ENCODE measurements around the gene RNF40. TPM values are rescaled to one million over a fixed set of nuclear protein-coding genes. Genes with fewer than 3 reads are reported as not detected.
"Not testable (repeated sequence)": the region's sequence is repeated elsewhere in the genome, so short reads cannot be mapped to it uniquely, and the experiment has no call there.

The RNF40 gene
- total and polyA plus RNA-seq, 4 experiments from 2014 or later, result 16.6 to 109 (median 76.8) TPM

DNA sequence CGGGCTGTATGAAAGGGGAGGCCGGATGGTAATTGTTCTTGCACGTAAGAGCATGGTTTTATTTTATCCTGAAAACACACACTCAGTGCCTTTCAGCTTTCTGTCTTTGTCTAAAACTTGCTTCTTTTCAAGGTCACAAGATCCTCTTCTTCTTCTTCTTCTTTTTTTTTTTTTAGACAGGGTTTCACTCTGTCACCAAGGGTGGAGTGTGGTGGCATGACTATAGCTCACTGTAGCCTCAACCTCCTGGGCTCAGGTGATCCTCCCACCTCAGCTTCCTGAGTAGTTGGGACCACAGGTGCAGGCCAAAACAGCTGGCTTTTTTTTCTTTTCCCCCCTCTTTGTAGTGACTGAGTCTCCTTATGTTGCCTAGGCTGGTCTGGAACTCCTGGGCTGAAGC, 40.8 kb downstream of the RNF40 start:
- intact Hi-C loops (cut with micrococcal nuclease), result no loop called here
- H3K4me1 ChIP-seq (ENCODE audit: insufficient read depth, low read length), result peaks cover 19% of the 10 kb centered on the region
- H3K4me3 Mint-ChIP-seq, result peak overlapping the region in 4 of 8 donors; percentile 29 to 46 (median 36)
- ChIA-PET POLR2A (ENCODE audit: partially characterized antibody) (no interaction called here), CTCF (ENCODE audit: partially characterized antibody) (interaction anchor here (1.2 to 1.4 kb wide), 2 partner anchors 10 to 12 kb away, joined by 3 to 4 read pairs; no protein-coding TSS in a partner anchor)
- H3K27me3 ChIP-seq (ENCODE audit: insufficient read depth, low read length), result no peaks in the 10 kb centered on the region
- no peak overlapping the region for H3K4me3 ChIP-seq (ENCODE audit: low read length in 2 of 2)
- DNase-seq, result no peak
- no peak overlapping the region for H3K27ac ChIP-seq (ENCODE audit: low read depth, low read length)
- H3K36me3 Mint-ChIP-seq, result no peaks in the 10 kb centered on the region
- H3K36me3 ChIP-seq (ENCODE audit: insufficient read depth, low read length), result no peaks in the 10 kb centered on the region
- no peaks in the 10 kb centered on the region for H3K9me3 ChIP-seq (ENCODE audit: control insufficient read depth in 1 of 2, low read length in 2 of 2)
- H3K9me3 Mint-ChIP-seq, result no peaks in the 10 kb centered on the region
- H3K27ac Mint-ChIP-seq, result peak overlapping the region in 2 of 7 donors; percentile 15 to 68
- H3K4me1 Mint-ChIP-seq, result peaks cover 9 to 28% (median 13%) of the 10 kb centered on the region in 4 donors
- no peaks in the 10 kb centered on the region for H3K27me3 Mint-ChIP-seq

DNA sequence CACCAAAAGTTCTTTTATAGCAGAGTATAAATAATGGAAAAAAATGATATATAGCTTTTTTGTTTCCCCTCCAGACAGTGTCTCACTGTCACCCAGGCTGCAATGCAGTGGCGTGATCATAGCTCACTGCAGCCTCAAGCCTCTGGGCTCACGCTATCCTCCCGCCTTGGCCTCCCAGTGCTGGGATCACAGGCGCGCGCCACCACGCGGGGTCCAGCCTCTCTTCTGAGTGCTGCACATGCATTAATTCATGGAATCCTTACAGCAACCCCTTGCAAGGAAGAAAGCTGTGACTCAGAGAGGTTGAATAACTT, 42.9 kb downstream of the RNF40 start:
- no peaks in the 10 kb centered on the region for H3K36me3 Mint-ChIP-seq
- H3K9me3 Mint-ChIP-seq, result no peaks in the 10 kb centered on the region
- peak overlapping the region; percentile 73 to 91 (median 80) for H3K4me3 Mint-ChIP-seq
- no peaks in the 10 kb centered on the region for H3K36me3 ChIP-seq (ENCODE audit: insufficient read depth, low read length)
- H3K9me3 ChIP-seq (ENCODE audit: control insufficient read depth in 1 of 2, low read length in 2 of 2), result no peaks in the 10 kb centered on the region
- peak in 1 of 5 donors; percentile 3 for DNase-seq
- H3K27me3 ChIP-seq (ENCODE audit: insufficient read depth, low read length), result no peaks in the 10 kb centered on the region
- peaks cover 19% of the 10 kb centered on the region for H3K4me1 ChIP-seq (ENCODE audit: insufficient read depth, low read length)
- intact Hi-C loops (cut with micrococcal nuclease), result loop anchor here (1.0 kb wide), 3 partner anchors 9 to 70 kb away; partner anchors contain the start of gene ZNF629
- H3K27ac Mint-ChIP-seq, result peak overlapping the region in 6 of 7 donors; percentile 30 to 84 (median 57)
- ChIA-PET POLR2A (ENCODE audit: partially characterized antibody) (interaction anchor here (0.8 to 2.7 kb wide), 13 partner anchors 10 to 269 kb away, joined by 3 to 45 read pairs (median 6); partner anchors contain the start of genes CTF1, PHKG2, ZNF629 and ZNF646), CTCF (ENCODE audit: partially characterized antibody) (interaction anchor here (0.8 to 3.5 kb wide), 8 partner anchors 9 to 98 kb away, joined by 3 to 42 read pairs (median 4); partner anchors contain the start of gene ZNF629)
- peaks cover 9 to 28% (median 13%) of the 10 kb centered on the region in 4 donors for H3K4me1 Mint-ChIP-seq
- H3K27ac ChIP-seq (ENCODE audit: low read depth, low read length), result peak overlapping the region; percentile 47
- peak overlapping the region; percentile 43 to 54 for H3K4me3 ChIP-seq (ENCODE audit: low read length in 2 of 2)
- H3K27me3 Mint-ChIP-seq, result no peaks in the 10 kb centered on the region

DNA sequence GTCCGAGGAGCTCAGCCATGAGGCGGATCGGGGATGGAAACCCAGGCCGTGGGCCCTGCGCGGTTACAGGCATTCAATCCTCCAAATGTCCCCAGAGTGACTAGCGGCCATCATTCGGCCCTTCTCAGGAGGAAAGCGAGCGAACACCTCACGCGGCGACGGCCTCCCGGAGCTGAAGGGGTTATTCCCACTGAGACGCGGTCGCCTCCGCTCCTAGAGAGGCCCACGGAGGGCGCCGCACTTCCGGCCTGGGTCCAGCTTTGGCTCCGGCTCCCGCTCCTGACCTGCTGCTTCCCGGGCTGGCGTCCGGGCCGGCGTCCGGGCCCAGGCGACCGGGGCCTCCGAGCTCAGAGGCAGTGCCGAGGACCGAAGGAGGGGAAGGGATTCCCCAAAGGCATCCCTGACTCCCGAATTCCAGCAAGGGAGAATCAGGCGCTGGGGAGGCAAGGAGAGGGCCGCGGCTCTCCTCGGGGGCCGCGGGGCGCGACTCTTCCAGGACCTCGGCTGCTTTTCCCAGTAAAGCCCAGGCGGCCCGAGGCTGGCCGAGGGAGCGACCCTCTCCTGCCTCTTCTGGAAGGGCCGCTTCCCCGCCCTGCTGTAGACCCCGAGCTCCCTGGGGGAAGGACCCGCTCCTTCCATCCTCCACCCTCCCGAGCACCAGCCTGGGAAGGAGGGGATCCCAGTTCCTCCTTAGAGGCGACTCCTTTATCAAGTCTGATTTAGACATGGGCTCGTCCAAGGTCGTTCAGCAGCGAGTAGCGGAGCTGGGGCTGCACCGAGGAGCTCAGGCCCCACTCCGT, 43.4 kb downstream of the RNF40 start:
- Mint-ChIP-seq H3K27me3 (no peaks in the 10 kb centered on the region), H3K36me3 (no peaks in the 10 kb centered on the region), H3K9me3 (no peaks in the 10 kb centered on the region), H3K4me1 (peaks cover 9 to 28% (median 13%) of the 10 kb centered on the region in 4 donors), H3K27ac (peak overlapping the region; percentile 25 to 84 (median 50)), H3K4me3 (peak overlapping the region; percentile 73 to 91 (median 80))
- H3K27ac ChIP-seq (ENCODE audit: low read depth, low read length), result peak overlapping the region; percentile 47
- H3K27me3 ChIP-seq (ENCODE audit: insufficient read depth, low read length), result no peaks in the 10 kb centered on the region
- H3K4me1 ChIP-seq (ENCODE audit: insufficient read depth, low read length), result peaks cover 19% of the 10 kb centered on the region
- no peaks in the 10 kb centered on the region for H3K36me3 ChIP-seq (ENCODE audit: insufficient read depth, low read length)
- H3K4me3 ChIP-seq (ENCODE audit: low read length in 2 of 2), result peak overlapping the region; percentile 43 to 54
- ChIA-PET CTCF (ENCODE audit: partially characterized antibody) (interaction anchor here (0.8 to 3.5 kb wide), 9 partner anchors 9 to 97 kb away, joined by 3 to 42 read pairs (median 3); partner anchors contain the start of gene ZNF629), POLR2A (ENCODE audit: partially characterized antibody) (interaction anchor here (0.8 to 2.7 kb wide), 14 partner anchors 9 to 295 kb away, joined by 3 to 45 read pairs (median 6); partner anchors contain the start of genes CTF1, PHKG2, ZNF629 and ZNF646)
- intact Hi-C loops (cut with micrococcal nuclease), result loop anchor here (1.0 kb wide), 3 partner anchors 9 to 70 kb away; partner anchors contain the start of gene ZNF629
- peak; percentile 40 to 51 (median 42) for DNase-seq
- no peaks in the 10 kb centered on the region for H3K9me3 ChIP-seq (ENCODE audit: control insufficient read depth in 1 of 2, low read length in 2 of 2)

DNA sequence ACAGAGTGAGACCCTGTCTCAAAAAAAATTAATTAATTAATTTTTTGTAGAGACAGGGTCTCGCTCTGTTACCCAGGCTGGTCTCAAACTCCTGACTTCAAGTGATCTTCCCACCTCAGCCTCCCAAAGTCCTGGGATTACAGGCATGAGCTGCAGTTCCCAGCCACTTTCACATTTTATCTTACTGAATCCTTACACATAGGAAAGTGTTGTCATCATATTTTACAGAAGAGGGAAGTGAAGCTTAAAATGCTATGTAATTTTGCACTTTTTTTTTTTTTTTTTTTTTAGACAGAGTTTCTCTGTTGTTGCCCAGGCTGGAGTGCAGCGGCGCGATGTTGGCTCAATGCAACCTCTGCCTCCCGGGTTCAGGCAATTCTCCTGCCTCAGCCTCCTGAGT, 46.0 kb downstream of the RNF40 start:
- Mint-ChIP-seq H3K4me3 (peak overlapping the region in 1 of 8 donors; percentile 17), H3K27ac (no peak overlapping the region), H3K9me3 (no peaks in the 10 kb centered on the region), H3K4me1 (peaks cover 11 to 22% (median 14%) of the 10 kb centered on the region in 4 donors), H3K27me3 (no peaks in the 10 kb centered on the region), H3K36me3 (no peaks in the 10 kb centered on the region)
- no peak for DNase-seq
- H3K4me1 ChIP-seq (ENCODE audit: insufficient read depth, low read length), result peaks cover 19% of the 10 kb centered on the region
- CTCF ChIA-PET (ENCODE audit: partially characterized antibody), result interaction anchor here (0.6 to 1.6 kb wide), 3 partner anchors 20 to 83 kb away, joined by 3 to 6 read pairs (median 4); no protein-coding TSS in a partner anchor
- H3K27ac ChIP-seq (ENCODE audit: low read depth, low read length), result no peak overlapping the region
- H3K9me3 ChIP-seq (ENCODE audit: control insufficient read depth in 1 of 2, low read length in 2 of 2), result no peaks in the 10 kb centered on the region
- POLR2A ChIA-PET (ENCODE audit: partially characterized antibody), result interaction anchor here (0.6 to 1.3 kb wide), 2 partner anchors 64 to 67 kb away, joined by 3 to 4 read pairs; no protein-coding TSS in a partner anchor
- H3K4me3 ChIP-seq (ENCODE audit: low read length in 2 of 2), result no peak overlapping the region
- intact Hi-C loops (cut with micrococcal nuclease), result no loop called here
- no peaks in the 10 kb centered on the region for H3K36me3 ChIP-seq (ENCODE audit: insufficient read depth, low read length)
- no peaks in the 10 kb centered on the region for H3K27me3 ChIP-seq (ENCODE audit: insufficient read depth, low read length)

DNA sequence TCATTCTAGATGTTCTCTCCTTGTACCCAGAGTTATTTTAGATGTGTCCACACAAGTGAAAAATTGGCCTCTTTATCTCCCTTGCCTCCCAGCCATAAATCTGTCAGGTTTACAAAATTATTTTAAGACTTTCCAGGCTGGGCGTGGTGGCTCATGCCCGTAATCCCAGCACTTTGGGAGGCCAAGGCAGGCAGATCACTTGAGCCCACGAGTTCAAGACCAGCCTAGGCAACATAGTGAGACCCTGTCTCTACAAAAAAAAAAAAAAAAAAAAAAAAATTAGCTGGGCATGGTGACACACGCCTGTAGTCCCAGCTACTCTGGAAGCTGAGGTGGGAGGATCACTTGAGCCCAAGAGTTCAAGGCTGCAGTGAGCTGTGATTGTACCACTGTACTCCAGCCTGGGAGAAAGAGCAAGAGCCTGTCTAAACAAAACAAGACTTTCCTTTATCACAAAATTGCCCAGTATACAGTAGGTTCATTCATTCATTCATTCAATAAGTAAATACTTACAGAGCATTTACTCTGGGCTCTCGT, 46.8 kb downstream of the RNF40 start:
- H3K4me3 ChIP-seq (ENCODE audit: low read length in 2 of 2); H3K36me3 ChIP-seq (ENCODE audit: insufficient read depth, low read length); H3K9me3 ChIP-seq (ENCODE audit: control insufficient read depth in 1 of 2, low read length in 2 of 2); H3K27me3 Mint-ChIP-seq; intact Hi-C loops (cut with micrococcal nuclease); CTCF ChIA-PET (ENCODE audit: partially characterized antibody); H3K36me3 Mint-ChIP-seq; DNase-seq; H3K4me3 Mint-ChIP-seq; H3K9me3 Mint-ChIP-seq; H3K27me3 ChIP-seq (ENCODE audit: insufficient read depth, low read length); H3K27ac ChIP-seq (ENCODE audit: low read depth, low read length): not testable (repeated sequence)
- Mint-ChIP-seq H3K4me1 (peaks cover 13 to 25% (median 18%) of the 10 kb centered on the region in 4 donors), H3K27ac (peak overlapping the region in 1 of 7 donors; percentile 68)
- POLR2A ChIA-PET (ENCODE audit: partially characterized antibody), result interaction anchor here (1.3 kb wide), 1 partner anchor 66 kb away, joined by 3 read pairs; no protein-coding TSS in a partner anchor
- H3K4me1 ChIP-seq (ENCODE audit: insufficient read depth, low read length), result peaks cover 24% of the 10 kb centered on the region

DNA sequence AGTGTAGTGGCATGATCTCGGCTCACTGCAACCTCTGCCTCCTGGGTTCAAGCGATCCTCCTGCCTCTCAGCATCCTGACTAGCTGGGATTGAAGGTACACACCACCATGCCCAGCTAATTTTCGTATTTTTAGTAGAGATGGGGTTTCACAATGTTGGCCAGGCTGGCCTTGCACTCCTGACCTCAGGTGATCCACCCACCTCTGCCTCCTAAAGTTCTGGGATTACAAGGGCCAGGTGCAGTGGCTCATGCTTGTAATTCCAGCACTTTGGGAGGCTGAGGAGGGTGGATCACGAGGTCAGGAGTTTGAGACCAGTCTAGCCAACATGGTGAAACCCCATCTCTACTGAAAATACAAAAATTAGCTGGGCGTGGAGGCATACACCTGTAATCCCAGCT, 47.6 kb downstream of the RNF40 start:
- H3K36me3 ChIP-seq (ENCODE audit: insufficient read depth, low read length); H3K4me3 ChIP-seq (ENCODE audit: low read length in 2 of 2); H3K27ac Mint-ChIP-seq; H3K4me3 Mint-ChIP-seq; H3K9me3 Mint-ChIP-seq; H3K27me3 ChIP-seq (ENCODE audit: insufficient read depth, low read length); H3K36me3 Mint-ChIP-seq; POLR2A ChIA-PET (ENCODE audit: partially characterized antibody); H3K27ac ChIP-seq (ENCODE audit: low read depth, low read length); DNase-seq; H3K9me3 ChIP-seq (ENCODE audit: control insufficient read depth in 1 of 2, low read length in 2 of 2); H3K27me3 Mint-ChIP-seq: not testable (repeated sequence)
- CTCF ChIA-PET (ENCODE audit: partially characterized antibody), result interaction anchor here (0.7 kb wide), 1 partner anchor 1962 kb away, joined by 3 read pairs; no protein-coding TSS in a partner anchor
- intact Hi-C loops (cut with micrococcal nuclease), result loop anchor here (5.0 kb wide), 2 partner anchors 62 to 152 kb away; partner anchors contain the start of genes FBRS and PHKG2
- peaks cover 15 to 30% (median 23%) of the 10 kb centered on the region in 4 donors for H3K4me1 Mint-ChIP-seq
- H3K4me1 ChIP-seq (ENCODE audit: insufficient read depth, low read length), result peaks cover 28% of the 10 kb centered on the region

Measured in CD4-positive, alpha-beta memory T cell (primary cell).